ENCODE results near the gene IRF4. TPM values are rescaled to one million over a fixed set of nuclear protein-coding genes. Genes with fewer than 3 reads are reported as not detected.

The IRF4 gene
- total RNA-seq, 1 experiment from 2014 or later = 0.72 TPM

DNA sequence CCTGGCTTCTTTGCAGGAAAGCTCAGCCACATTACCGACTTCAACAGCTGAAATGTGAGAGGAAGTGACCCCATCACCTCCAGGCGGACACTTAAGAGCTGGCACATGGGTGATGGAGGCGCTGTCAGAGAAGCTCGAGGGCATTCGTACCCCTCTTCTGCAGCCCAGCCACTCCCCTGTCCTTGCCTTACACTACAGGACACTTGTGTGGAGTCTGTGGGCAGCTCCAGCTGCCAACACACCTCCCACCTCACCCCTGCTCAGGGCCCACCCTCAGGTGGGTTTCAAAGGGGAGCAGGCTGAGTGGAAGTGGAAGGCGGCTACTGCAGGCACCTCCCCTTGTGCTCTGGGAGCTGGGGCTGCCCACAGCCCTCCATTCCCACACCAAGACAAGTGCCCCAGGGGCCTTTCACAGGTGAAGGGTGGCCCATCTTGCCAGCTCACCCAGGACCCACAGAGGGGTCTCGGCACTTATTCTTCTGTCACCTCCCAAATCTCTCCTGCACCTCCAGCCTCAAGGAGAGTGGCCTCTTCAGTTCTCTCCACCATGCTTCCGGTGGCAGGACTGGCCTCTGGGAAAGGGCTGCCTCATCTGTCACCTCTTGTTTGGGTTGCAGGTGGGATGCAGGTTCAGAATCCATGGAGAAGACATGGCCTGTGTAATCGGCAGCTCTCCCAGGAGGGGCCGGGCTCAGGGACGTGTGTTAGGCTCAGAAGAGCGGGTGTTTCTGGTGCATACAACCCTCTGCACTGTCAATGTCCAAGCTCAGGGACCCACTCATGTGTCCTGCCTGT lies 49.8 kb downstream of the IRF4 start:
- no peak for DNase-seq (ENCODE audit: low read depth, low spot score)
- no peaks in the 10 kb centered on the region for H3K27me3 ChIP-seq (ENCODE audit: control insufficient read depth, insufficient read depth, low read length)
- H3K4me3 ChIP-seq (ENCODE audit: low read depth in 2 of 2, low read length in 2 of 2) = no peak overlapping the region
- BruUV-seq (replicated peaks) = no TSS peak
- TF ChIP-seq, protein P1, sequence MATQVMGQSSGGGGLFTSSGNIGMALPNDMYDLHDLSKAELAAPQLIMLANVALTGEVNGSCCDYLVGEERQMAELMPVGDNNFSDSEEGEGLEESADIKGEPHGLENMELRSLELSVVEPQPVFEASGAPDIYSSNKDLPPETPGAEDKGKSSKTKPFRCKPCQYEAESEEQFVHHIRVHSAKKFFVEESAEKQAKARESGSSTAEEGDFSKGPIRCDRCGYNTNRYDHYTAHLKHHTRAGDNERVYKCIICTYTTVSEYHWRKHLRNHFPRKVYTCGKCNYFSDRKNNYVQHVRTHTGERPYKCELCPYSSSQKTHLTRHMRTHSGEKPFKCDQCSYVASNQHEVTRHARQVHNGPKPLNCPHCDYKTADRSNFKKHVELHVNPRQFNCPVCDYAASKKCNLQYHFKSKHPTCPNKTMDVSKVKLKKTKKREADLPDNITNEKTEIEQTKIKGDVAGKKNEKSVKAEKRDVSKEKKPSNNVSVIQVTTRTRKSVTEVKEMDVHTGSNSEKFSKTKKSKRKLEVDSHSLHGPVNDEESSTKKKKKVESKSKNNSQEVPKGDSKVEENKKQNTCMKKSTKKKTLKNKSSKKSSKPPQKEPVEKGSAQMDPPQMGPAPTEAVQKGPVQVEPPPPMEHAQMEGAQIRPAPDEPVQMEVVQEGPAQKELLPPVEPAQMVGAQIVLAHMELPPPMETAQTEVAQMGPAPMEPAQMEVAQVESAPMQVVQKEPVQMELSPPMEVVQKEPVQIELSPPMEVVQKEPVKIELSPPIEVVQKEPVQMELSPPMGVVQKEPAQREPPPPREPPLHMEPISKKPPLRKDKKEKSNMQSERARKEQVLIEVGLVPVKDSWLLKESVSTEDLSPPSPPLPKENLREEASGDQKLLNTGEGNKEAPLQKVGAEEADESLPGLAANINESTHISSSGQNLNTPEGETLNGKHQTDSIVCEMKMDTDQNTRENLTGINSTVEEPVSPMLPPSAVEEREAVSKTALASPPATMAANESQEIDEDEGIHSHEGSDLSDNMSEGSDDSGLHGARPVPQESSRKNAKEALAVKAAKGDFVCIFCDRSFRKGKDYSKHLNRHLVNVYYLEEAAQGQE (IDR thresholded peaks at IDR 0.05; ENCODE audit: insufficient read depth in 1 of 2, low read depth in 2 of 2, low read length in 1 of 2) = no peak
- TF ChIP-seq TCF7L2 (IDR thresholded peaks at IDR 0.05; ENCODE audit: low read depth, low read length) (no peak), POLR2AphosphoS5 (IDR thresholded peaks at IDR 0.05; ENCODE audit: low read depth, low read length) (no peak), SIN3A (IDR thresholded peaks at IDR 0.05; ENCODE audit: borderline replicate concordance, insufficient read depth, low read depth, low read length) (no peak)
- TF ChIP-seq, protein P2, sequence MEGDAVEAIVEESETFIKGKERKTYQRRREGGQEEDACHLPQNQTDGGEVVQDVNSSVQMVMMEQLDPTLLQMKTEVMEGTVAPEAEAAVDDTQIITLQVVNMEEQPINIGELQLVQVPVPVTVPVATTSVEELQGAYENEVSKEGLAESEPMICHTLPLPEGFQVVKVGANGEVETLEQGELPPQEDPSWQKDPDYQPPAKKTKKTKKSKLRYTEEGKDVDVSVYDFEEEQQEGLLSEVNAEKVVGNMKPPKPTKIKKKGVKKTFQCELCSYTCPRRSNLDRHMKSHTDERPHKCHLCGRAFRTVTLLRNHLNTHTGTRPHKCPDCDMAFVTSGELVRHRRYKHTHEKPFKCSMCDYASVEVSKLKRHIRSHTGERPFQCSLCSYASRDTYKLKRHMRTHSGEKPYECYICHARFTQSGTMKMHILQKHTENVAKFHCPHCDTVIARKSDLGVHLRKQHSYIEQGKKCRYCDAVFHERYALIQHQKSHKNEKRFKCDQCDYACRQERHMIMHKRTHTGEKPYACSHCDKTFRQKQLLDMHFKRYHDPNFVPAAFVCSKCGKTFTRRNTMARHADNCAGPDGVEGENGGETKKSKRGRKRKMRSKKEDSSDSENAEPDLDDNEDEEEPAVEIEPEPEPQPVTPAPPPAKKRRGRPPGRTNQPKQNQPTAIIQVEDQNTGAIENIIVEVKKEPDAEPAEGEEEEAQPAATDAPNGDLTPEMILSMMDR (IDR thresholded peaks at IDR 0.05) = no peak
- no peaks in the 10 kb centered on the region for H3K9me3 ChIP-seq (ENCODE audit: control insufficient read depth, insufficient read depth, low read depth, low read length)
- intact Hi-C loops (cut with micrococcal nuclease; ENCODE audit: unreplicated experiment) = no loop called here
- ATAC-seq = no peak
- ChIA-PET CTCF (no interaction called here), POLR2A (interaction anchor here (0.7 kb wide), 1 partner anchor 9 kb away, joined by 4 read pairs; no protein-coding TSS in a partner anchor)
- H3K36me3 ChIP-seq (ENCODE audit: control insufficient read depth, insufficient read depth, low read length) = no peaks in the 10 kb centered on the region
- H3K4me1 ChIP-seq (ENCODE audit: control insufficient read depth, insufficient read depth, low read length) = no peaks in the 10 kb centered on the region
- H3K27ac ChIP-seq (ENCODE audit: low read length) = no peak overlapping the region
- in situ Hi-C loops (cut with HindIII; ENCODE audit: low pct_unique_long_range_greater_than_20kb, low sequenced_read_pairs) = no loop called here

DNA sequence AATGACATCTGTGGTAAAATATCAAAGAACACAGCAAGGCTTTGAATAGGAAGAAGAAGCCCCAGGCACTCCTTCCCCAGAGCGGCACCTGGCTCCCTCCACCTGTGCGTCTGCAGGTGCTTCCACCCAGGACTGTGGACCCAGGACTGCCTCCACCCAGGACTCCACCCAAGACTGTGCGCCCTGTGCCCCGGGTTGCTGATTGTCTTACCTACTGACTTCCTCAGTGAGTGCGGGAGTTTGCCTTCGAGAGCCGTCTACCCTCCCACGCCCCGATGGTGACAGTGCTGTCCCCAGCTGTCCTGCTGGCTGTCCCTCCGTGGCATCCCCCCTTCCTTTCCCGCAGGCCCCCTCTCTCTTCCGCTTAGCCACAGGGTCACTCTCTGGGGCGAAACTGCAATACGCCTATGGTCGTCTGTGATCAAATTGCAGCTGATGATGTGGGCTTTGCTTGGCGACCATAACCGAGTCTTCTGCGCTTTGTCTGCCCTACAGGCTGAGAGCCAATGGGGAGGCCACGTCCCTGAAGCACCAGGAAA lies 52.1 kb downstream of the IRF4 start:
- H3K27ac ChIP-seq (ENCODE audit: low read length) = no peak overlapping the region
- BruUV-seq (replicated peaks) = no TSS peak
- ATAC-seq (no peak), DNase-seq (ENCODE audit: low read depth, low spot score) (no peak)
- H3K27me3 ChIP-seq (ENCODE audit: control insufficient read depth, insufficient read depth, low read length) = no peaks in the 10 kb centered on the region
- no peaks in the 10 kb centered on the region for H3K4me1 ChIP-seq (ENCODE audit: control insufficient read depth, insufficient read depth, low read length)
- TF ChIP-seq, protein P1 (IDR thresholded peaks at IDR 0.05; ENCODE audit: insufficient read depth in 1 of 2, low read depth in 2 of 2, low read length in 1 of 2) = no peak
- TF ChIP-seq, protein P2 (IDR thresholded peaks at IDR 0.05) = no peak
- TF ChIP-seq POLR2AphosphoS5 (IDR thresholded peaks at IDR 0.05; ENCODE audit: low read depth, low read length) = no peak
- TF ChIP-seq SIN3A (IDR thresholded peaks at IDR 0.05; ENCODE audit: borderline replicate concordance, insufficient read depth, low read depth, low read length) = no peak
- TF ChIP-seq TCF7L2 (IDR thresholded peaks at IDR 0.05; ENCODE audit: low read depth, low read length) = no peak
- in situ Hi-C loops (cut with HindIII; ENCODE audit: low pct_unique_long_range_greater_than_20kb, low sequenced_read_pairs) = no loop called here
- intact Hi-C loops (cut with micrococcal nuclease; ENCODE audit: unreplicated experiment) = no loop called here
- no peak overlapping the region for H3K4me3 ChIP-seq (ENCODE audit: low read depth in 2 of 2, low read length in 2 of 2)
- no peaks in the 10 kb centered on the region for H3K36me3 ChIP-seq (ENCODE audit: control insufficient read depth, insufficient read depth, low read length)
- H3K9me3 ChIP-seq (ENCODE audit: control insufficient read depth, insufficient read depth, low read depth, low read length) = no peaks in the 10 kb centered on the region
- CTCF ChIA-PET = no interaction called here
- POLR2A ChIA-PET = no interaction called here

Data from Panc1 (cell line).